Body of pancreas (tissue), 4 donors: ENCODE results near the gene ESRRB. TPM values are rescaled to one million over a fixed set of nuclear protein-coding genes. Genes with fewer than 3 reads are reported as not detected.

ENCODE experiments used
- ATAC-seq: fragments of 150-250 bp; one replicate; pipeline ENCODE4 v1.9.1; 2016
- DNase-seq, 4 donors: peaks; one replicate each; pipeline ENCODE4 v3.0.0-alpha.2; 2019
- H3K27ac ChIP-seq, 4 donors: fragments of 200-600 bp; sonication (generic); 1 replicate in 3 of 4; 2 replicates in 1 of 4; pipeline versions ENCODE4 v1.5.1 to v1.6.1; 2016 to 2019; ENCODE audit warnings: mild to moderate bottlenecking in 1 of 4, mixed read lengths in 1 of 4, moderate library complexity in 1 of 4
- H3K27me3 ChIP-seq, 2 donors: fragments of 200-600 bp; sonication (generic); one replicate each; pipeline ENCODE4 v1.6.0; 2016; ENCODE audit warnings: mild to moderate bottlenecking in 1 of 2
- H3K36me3 ChIP-seq, 2 donors: fragments of 200-600 bp; sonication (generic); replicated peaks in 1 of 2; 2 replicates each; pipeline ENCODE4 v1.5.1; 2016; ENCODE audit warnings: low read depth in 2 of 2; ENCODE audit not compliant: insufficient read depth in 1 of 2
- H3K4me1 ChIP-seq: fragments of 200-600 bp; sonication (generic); one replicate; pipeline ENCODE4 v1.6.0; 2016
- H3K4me3 ChIP-seq, 2 donors: fragments of 200-600 bp; sonication (generic); 1 replicate in 1 of 2; 2 replicates in 1 of 2; pipeline ENCODE4 v1.5.1; 2016 to 2019
- H3K9me3 ChIP-seq, 3 donors: fragments of 200-600 bp; sonication (generic); 1 replicate in 2 of 3; 2 replicates in 1 of 3; pipeline ENCODE4 v1.5.1; 2016
- POLR2A ChIP-seq, 3 donors: fragments of 450-650 bp; IDR thresholded peaks; one replicate each; pipeline ENCODE4 v1.6.1; 2016; ENCODE audit warnings: antibody characterized with exemption in 3 of 3, mild to moderate bottlenecking in 2 of 3
- WGBS, 2 donors: methylation state at CpG; one replicate each; pipeline ENCODE4 v1.1.5; 2017; 5-methylcytosine and 5-hydroxymethylcytosine counted together
- intact Hi-C: fragments of 100-400 bp; cut with DNase I; formaldehyde crosslinking; loops from one replicate; pipeline ENCODE4 v1.15.1; 2023
- total RNA-seq, 2 donors: library from RNA; depleted of rRNA; stranded (reverse); fragments of >200 nt; gene quantifications; one replicate each; pipeline ENCODE4 v1.1.0, GENCODE V29; 2016
- TF ChIP-seq, protein P1 (sequence below), 7 experiments: fragments of 450-650 bp in 4 of 7; fragments of 200-600 bp in 3 of 7; sonication (generic) in 3 of 7; IDR thresholded peaks; one replicate each; pipeline ENCODE4 v1.5.1; 2016 to 2019; ENCODE audit warnings: antibody characterized with exemption in 7 of 7

The ESRRB gene
- total RNA-seq, 2 donors from 2014 or later: not detected

DNA sequence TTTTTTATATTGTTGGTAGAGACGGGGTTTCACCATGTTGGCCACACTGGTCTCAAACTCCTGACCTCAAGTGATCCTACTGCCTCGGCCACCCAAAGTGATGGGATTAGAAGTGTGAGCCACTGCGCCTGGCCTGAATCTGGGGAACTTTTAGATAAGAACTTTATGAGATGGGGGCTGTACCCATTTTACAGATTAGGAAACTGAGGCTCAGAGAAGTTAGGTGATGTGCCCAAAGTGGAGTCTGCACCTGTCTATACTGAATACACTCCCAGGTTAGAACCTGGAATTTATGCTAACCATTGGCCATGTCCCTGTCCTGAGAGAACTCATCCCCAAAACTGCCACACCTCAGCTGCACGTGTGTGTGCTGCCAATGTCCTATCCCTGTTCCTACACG is 81.9 kb downstream of the ESRRB start:
- Histone ChIP-seq H3K4me3 (no peak overlapping the region), H3K4me1 (no peaks in the 10 kb centered on the region), H3K27ac (no peak overlapping the region), H3K9me3 (no peaks in the 10 kb centered on the region), H3K36me3 (no peaks in the 10 kb centered on the region), H3K27me3 (no peaks in the 10 kb centered on the region)
- 71 to 87% methylated on average over 5 of the region's 5 CpGs for WGBS, 2 donors
- DNase-seq (no peak), ATAC-seq (no peak)
- intact Hi-C loops: no loop called here
- no peak for TF ChIP-seq POLR2A (IDR thresholded peaks at IDR 0.05)
- TF ChIP-seq, protein P1, sequence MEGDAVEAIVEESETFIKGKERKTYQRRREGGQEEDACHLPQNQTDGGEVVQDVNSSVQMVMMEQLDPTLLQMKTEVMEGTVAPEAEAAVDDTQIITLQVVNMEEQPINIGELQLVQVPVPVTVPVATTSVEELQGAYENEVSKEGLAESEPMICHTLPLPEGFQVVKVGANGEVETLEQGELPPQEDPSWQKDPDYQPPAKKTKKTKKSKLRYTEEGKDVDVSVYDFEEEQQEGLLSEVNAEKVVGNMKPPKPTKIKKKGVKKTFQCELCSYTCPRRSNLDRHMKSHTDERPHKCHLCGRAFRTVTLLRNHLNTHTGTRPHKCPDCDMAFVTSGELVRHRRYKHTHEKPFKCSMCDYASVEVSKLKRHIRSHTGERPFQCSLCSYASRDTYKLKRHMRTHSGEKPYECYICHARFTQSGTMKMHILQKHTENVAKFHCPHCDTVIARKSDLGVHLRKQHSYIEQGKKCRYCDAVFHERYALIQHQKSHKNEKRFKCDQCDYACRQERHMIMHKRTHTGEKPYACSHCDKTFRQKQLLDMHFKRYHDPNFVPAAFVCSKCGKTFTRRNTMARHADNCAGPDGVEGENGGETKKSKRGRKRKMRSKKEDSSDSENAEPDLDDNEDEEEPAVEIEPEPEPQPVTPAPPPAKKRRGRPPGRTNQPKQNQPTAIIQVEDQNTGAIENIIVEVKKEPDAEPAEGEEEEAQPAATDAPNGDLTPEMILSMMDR (IDR thresholded peaks at IDR 0.05): no peak

DNA sequence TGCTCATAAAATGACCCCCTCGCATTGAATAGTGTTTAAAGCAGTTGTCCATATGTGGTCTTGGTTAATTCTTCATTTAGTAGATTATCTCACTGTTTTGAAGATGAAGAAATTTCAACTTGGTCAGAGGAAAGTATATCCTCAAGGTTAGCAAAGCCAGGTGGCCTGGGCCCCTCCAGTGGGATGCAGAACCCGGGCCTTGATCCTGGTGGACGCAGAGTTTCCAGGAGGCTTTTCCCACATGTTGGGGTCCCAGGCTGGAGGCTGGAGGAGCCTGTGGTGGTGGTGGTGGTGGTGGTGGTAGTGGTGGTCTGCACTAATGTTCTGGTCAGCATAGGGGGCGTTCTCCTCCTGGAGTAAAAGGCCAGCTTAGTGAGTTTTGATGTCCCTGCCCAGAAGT is 85.9 kb downstream of the ESRRB start:
- H3K36me3 ChIP-seq: no peaks in the 10 kb centered on the region
- intact Hi-C loops: no loop called here
- 91 to 92% methylated on average over 3 to 4 of the region's 4 CpGs for WGBS, 2 donors
- ATAC-seq (no peak), DNase-seq (no peak)
- no peaks in the 10 kb centered on the region for H3K27me3 ChIP-seq
- TF ChIP-seq POLR2A (IDR thresholded peaks at IDR 0.05): no peak
- TF ChIP-seq, protein P1 (IDR thresholded peaks at IDR 0.05): no peak
- H3K9me3 ChIP-seq: no peaks in the 10 kb centered on the region
- no peaks in the 10 kb centered on the region for H3K4me1 ChIP-seq
- no peak overlapping the region for H3K27ac ChIP-seq
- no peak overlapping the region for H3K4me3 ChIP-seq

DNA sequence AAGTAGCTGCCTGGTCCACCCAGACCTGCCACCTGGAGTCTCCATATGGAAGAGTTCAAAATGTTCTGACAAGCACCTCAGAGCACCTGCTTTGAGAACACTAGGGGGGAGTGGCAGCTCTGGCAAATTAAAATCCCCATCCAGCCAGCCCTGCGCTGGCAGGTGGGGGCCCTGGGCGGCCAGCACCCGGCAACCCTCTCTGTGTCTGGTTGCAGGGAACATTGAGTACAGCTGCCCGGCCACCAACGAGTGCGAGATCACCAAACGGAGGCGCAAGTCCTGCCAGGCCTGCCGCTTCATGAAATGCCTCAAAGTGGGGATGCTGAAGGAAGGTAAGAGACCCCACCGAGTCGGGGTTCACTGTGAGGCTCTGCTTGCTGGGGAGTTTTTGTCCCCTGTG is 86.4 kb downstream of the ESRRB start:
- TF ChIP-seq POLR2A (IDR thresholded peaks at IDR 0.05): no peak
- TF ChIP-seq, protein P1 (IDR thresholded peaks at IDR 0.05): no peak
- no peaks in the 10 kb centered on the region for H3K36me3 ChIP-seq
- H3K27me3 ChIP-seq: no peaks in the 10 kb centered on the region
- H3K27ac ChIP-seq: no peak overlapping the region
- WGBS, 2 donors: 93% methylated on average over 8 of the region's 11 CpGs; no CpG with 5 or more reads in 1 of the 2 donors
- no peaks in the 10 kb centered on the region for H3K4me1 ChIP-seq
- DNase-seq (no peak), ATAC-seq (no peak)
- no peaks in the 10 kb centered on the region for H3K9me3 ChIP-seq
- intact Hi-C loops: no loop called here
- no peak overlapping the region for H3K4me3 ChIP-seq

DNA sequence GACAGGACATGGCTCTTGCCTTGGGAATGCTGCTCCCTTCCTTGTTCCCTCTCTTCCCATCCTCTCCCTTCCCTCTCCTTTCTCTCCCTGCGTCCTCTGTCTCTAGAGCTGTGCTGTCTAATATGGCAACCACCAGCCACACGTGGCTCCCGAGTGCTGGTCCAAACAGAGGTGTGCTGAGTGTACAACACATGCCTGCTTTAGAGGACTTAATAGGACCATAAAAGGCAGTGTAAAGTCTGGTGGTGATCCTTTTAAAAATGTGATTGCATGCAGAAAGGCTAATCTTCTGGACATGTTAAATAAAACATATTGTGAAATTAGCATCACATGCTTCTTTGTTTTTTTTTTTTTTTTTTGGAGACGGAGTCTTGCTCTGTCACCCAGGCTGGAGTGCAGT is 87.2 kb downstream of the ESRRB start:
- ATAC-seq (no peak), DNase-seq (no peak)
- intact Hi-C loops: no loop called here
- no peaks in the 10 kb centered on the region for H3K9me3 ChIP-seq
- H3K4me3 ChIP-seq: no peak overlapping the region
- 79 to 83% methylated on average over 3 to 4 of the region's 4 CpGs for WGBS, 2 donors
- H3K27ac ChIP-seq: no peak overlapping the region
- no peaks in the 10 kb centered on the region for H3K27me3 ChIP-seq
- TF ChIP-seq, protein P1 (IDR thresholded peaks at IDR 0.05): no peak
- H3K4me1 ChIP-seq: no peaks in the 10 kb centered on the region
- no peaks in the 10 kb centered on the region for H3K36me3 ChIP-seq

DNA sequence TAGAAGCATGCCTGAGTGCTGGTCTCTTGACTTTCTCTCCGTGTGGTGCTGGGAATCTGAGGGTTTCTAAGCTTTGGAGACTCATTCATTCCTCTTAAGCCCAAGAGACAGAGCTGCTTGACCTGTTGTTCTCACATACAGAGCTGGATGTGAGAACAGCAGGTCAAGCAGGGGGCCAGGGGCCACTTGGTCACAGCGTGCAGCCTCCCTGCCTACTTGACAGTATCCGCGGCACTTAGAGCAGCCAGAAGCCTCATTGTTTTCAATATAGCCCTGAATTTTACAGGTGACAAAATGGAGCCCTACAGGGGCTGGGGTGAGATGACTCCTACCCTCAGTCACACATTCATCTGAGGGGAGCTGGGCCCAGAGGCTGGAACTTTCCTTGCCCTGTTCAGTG is 88.9 kb downstream of the ESRRB start:
- no peaks in the 10 kb centered on the region for H3K9me3 ChIP-seq
- WGBS, 2 donors: 71 to 80% methylated on average over 3 to 4 of the region's 4 CpGs
- H3K27ac ChIP-seq: no peak overlapping the region
- H3K4me3 ChIP-seq: no peak overlapping the region
- no peaks in the 10 kb centered on the region for H3K27me3 ChIP-seq
- TF ChIP-seq POLR2A (IDR thresholded peaks at IDR 0.05): no peak
- no peaks in the 10 kb centered on the region for H3K4me1 ChIP-seq
- no peak for ATAC-seq
- no peaks in the 10 kb centered on the region for H3K36me3 ChIP-seq
- DNase-seq: no peak
- intact Hi-C loops: no loop called here
